Ishikawa (cell line): ENCODE data around the gene OR2V1.

Experiments used
- CEBPB ChIP-seq: IDR thresholded peaks from 2 replicates; pipeline ENCODE4 v1.6.1; 2012
- CREB1 ChIP-seq: IDR thresholded peaks from 2 replicates; pipeline ENCODE4 v1.6.1; 2012; ENCODE audit warnings: low read depth
- EGR1 ChIP-seq: IDR thresholded peaks from 2 replicates; pipeline ENCODE4 v1.6.1; 2012
- EP300 ChIP-seq: IDR thresholded peaks from 2 replicates; pipeline ENCODE4 v1.6.1; 2012; ENCODE audit warnings: borderline replicate concordance
- FOXM1 ChIP-seq: IDR thresholded peaks from 2 replicates; pipeline ENCODE4 v1.6.1; 2012; ENCODE audit warnings: low read depth, borderline replicate concordance
- NFIC ChIP-seq: IDR thresholded peaks from 2 replicates; pipeline ENCODE4 v1.6.1; 2012
- RAD21 ChIP-seq: IDR thresholded peaks from 2 replicates; pipeline ENCODE4 v1.6.1; 2012; ENCODE audit warnings: low read depth
- REST ChIP-seq: IDR thresholded peaks from 2 replicates; pipeline ENCODE4 v1.6.1; 2012; ENCODE audit warnings: low read depth, mild to moderate bottlenecking
- TAF1 ChIP-seq: IDR thresholded peaks from 2 replicates; pipeline ENCODE4 v1.6.1; 2012; ENCODE audit warnings: low read depth, mild to moderate bottlenecking
- TCF12 ChIP-seq: IDR thresholded peaks from 2 replicates; pipeline ENCODE4 v1.6.1; 2012; ENCODE audit warnings: low read depth
- YY1 ChIP-seq: IDR thresholded peaks from 2 replicates; pipeline ENCODE4 v1.6.1; 2012; ENCODE audit warnings: low read depth
- TF ChIP-seq, protein P1 (sequence below): IDR thresholded peaks from 2 replicates; pipeline ENCODE4 v1.6.1; 2012
- TF ChIP-seq, protein P2 (sequence below): IDR thresholded peaks from 2 replicates; pipeline ENCODE4 v1.6.1; 2012

GRCh38 chr5:181161534-181162175 lies 30.7 kb upstream of the OR2V1 start:
- no peak for TF ChIP-seq CREB1
- no peak for TF ChIP-seq TCF12
- no peak for TF ChIP-seq NFIC
- TF ChIP-seq EP300 = no peak
- no peak for TF ChIP-seq CEBPB
- TF ChIP-seq, protein P1, sequence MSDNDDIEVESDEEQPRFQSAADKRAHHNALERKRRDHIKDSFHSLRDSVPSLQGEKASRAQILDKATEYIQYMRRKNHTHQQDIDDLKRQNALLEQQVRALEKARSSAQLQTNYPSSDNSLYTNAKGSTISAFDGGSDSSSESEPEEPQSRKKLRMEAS = no peak
- TF ChIP-seq YY1 = no peak
- no peak for TF ChIP-seq REST
- TF ChIP-seq, protein P2, sequence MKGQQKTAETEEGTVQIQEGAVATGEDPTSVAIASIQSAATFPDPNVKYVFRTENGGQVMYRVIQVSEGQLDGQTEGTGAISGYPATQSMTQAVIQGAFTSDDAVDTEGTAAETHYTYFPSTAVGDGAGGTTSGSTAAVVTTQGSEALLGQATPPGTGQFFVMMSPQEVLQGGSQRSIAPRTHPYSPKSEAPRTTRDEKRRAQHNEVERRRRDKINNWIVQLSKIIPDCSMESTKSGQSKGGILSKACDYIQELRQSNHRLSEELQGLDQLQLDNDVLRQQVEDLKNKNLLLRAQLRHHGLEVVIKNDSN = no peak
- TF ChIP-seq EGR1 = no peak
- TF ChIP-seq RAD21 = no peak
- no peak for TF ChIP-seq FOXM1
- no peak for TF ChIP-seq TAF1
